Fibroblast of pulmonary artery (primary cell): ENCODE results near the gene SLC25A39.

ENCODE experiments used
- DNase-seq: peaks from one replicate; pipeline ENCODE4 v3.0.0-alpha.2; 2010; ENCODE audit warnings: low read depth
- H3K4me3 ChIP-seq: replicated peaks from 2 replicates; pipeline ENCODE4 v1.5.1; 2011; ENCODE audit warnings: low read depth, mild to moderate bottlenecking, control low read depth, low read length, moderate library complexity
- CTCF ChIP-seq: IDR thresholded peaks from 2 replicates; pipeline ENCODE4 v1.5.1; 2011; ENCODE audit warnings: mild to moderate bottlenecking, control low read depth, low read length, inconsistent platforms; ENCODE audit errors: missing control alignments

The SLC25A39 gene

GRCh38 chr17:44323359-44324091, 1.1 kb downstream of the SLC25A39 start:
- no peak for TF ChIP-seq CTCF
- peak overlapping the region; percentile 80 for H3K4me3 ChIP-seq
- DNase-seq, result no peak

GRCh38 chr17:44322236-44322895, 2.3 kb downstream of the SLC25A39 start:
- no peak for TF ChIP-seq CTCF
- H3K4me3 ChIP-seq, result no peak overlapping the region
- no peak for DNase-seq

- DNase-seq, result no peak
- TF ChIP-seq CTCF, result no peak
- no peak overlapping the region for H3K4me3 ChIP-seq
Observed at GRCh38 chr17:44321246-44322120, 3.1 kb downstream of the SLC25A39 start.

GRCh38 chr17:44320066-44320465, 4.6 kb downstream of the SLC25A39 start:
- TF ChIP-seq CTCF, result no peak
- DNase-seq, result no peak
- H3K4me3 ChIP-seq, result no peak overlapping the region

GRCh38 chr17:44318077-44318892, 6.3 kb downstream of the SLC25A39 start:
- no peak for TF ChIP-seq CTCF
- DNase-seq, result no peak
- H3K4me3 ChIP-seq, result no peak overlapping the region

GRCh38 chr17:44317545-44317944, 7.1 kb downstream of the SLC25A39 start:
- no peak for TF ChIP-seq CTCF
- DNase-seq, result no peak
- H3K4me3 ChIP-seq, result no peak overlapping the region
